GM21423 (cell line): ENCODE results near the gene SART3.
"Not testable (repeated sequence)": the region's sequence is repeated elsewhere in the genome, so short reads cannot be mapped to it uniquely, and the experiment has no call there.

Experiments
- ATAC-seq: cut with Tn5 transposase; IDR thresholded peaks from one replicate; pipeline ENCODE4 v1.9.1; 2021; ENCODE audit warnings: mild to moderate bottlenecking, moderate library complexity; ENCODE audit not compliant: unreplicated experiment

Gene SART3

DNA sequence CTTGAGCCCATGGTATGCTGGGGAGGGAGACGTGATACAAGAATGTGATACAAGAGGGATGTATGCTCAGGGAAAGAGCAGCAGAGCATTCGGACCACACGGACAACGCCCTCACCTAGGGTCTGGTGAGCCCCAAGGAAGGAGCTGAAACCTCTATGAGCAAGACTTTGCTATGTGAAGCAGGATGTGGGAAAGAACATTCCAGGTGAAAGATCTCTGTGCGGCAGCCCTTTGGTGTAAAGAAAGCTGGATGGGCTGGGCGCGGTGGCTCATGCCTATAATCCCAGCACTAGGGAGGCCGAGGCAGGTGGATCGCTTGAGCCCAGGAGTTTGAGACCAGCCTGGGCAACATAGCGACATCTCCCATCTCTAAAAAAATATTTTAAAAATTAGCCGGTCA is 62.8 kb downstream of the SART3 start:
- ATAC-seq, result no peak

DNA sequence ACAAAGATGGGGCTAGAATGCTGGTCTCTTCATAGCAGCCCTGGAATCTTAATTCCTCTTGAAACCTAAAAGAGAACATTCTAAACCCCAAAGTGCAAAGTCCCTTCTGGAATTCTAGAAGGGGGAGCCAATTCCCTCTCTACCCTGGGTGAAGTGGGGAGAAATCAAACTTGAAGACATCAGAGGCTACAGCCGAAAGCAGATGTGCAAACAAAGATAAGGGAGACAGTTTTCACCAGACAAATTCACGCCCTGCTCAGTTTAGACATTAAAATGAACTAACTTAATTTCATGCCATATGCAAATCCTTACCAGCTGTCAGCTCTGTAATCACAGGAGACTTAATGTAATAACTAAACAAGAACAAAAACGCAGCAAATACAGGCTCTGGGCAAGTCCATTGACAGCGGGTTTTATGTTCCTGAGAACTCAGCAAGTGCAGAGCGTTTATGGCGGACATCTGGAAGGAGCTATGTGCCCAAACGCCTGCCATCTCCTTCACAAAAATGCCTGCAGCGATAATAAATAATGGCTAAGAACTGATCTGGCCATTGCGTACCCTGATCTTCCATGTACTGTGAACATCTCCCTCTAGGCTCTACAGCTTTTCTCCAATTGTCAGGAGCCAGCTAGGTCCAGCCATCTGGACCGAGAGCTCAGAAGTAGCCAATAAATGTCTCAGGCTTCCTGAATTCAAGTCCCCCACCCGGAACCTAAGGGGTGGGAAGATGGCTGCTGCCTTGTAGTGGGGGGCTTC is 65.0 kb downstream of the SART3 start:
- ATAC-seq, result no peak

DNA sequence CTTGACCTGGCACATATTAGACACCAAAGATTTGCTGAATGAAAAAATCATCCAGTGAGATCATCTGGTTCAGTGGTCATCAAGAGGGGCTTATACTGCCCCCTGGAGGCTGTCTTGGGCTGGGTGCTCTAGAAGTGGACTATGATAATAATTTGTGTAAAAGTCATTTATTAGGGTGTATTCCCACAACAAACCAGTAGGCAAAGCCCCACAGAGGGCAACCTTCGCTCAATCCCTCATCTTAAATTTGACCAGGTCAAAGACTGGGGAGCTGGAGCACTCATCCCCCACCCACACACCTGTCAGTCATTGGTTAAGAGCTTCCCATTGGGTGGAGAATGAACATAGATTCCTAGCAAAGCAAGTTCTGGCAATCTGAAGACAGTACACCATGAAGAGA is 65.9 kb downstream of the SART3 start:
- ATAC-seq, result no peak

DNA sequence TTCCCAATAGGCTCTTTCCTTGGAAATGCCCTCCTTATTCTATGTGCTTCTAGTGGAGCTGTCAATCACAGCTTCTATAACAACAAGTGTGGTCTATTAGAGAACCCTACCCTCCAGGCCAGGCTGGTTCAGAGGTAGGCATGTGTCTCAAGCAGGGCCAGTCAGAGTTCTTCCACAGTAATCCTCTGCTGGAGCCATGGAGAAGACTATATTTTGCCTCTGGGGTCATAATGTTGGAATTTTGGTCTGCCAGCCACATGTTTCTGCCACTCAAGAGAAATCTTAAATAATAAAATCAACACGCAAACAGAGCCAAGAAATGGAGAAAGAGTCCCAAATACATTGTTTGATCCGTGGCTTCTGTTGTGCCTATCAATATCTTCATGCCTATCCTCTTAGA is 69.7 kb downstream of the SART3 start:
- no peak for ATAC-seq

DNA sequence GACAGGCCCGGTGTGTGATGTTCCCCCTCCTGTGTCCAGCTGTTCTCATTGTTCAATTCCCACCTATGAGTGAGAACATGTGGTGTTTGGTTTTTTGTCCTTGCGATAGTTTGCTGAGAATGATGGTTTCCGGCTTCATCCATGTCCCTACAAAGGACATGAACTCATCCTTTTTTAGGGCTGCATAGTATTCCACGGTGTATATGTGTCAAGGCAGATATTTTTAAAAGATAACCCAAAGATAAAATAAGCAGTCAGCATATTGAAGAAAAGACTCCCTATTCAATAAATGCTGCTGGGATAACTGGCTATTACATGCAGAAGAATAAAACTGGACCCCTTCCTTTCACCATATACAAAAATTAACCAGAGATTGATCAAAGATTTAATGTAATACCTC is 73.9 kb downstream of the SART3 start:
- not testable (repeated sequence) for ATAC-seq

DNA sequence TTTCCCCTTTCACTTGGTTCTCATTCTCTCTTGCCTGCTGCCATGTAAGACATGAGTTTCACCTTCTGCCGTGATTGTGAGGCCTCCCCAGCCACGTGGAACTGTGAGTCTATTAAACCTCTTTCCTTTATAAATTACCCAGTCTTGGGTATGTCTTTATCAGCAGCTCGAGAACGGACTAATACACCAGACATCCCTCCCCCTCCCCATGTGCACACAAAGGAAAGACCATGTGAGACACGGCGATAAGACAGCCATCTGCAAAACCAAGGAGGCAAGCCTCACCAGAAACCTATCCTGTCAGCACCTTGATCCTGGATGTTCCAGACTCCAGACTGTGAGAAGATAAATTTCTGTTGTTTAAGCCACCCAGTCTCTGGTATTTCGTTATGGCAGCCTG is 75.6 kb downstream of the SART3 start:
- ATAC-seq, result not testable (repeated sequence)

DNA sequence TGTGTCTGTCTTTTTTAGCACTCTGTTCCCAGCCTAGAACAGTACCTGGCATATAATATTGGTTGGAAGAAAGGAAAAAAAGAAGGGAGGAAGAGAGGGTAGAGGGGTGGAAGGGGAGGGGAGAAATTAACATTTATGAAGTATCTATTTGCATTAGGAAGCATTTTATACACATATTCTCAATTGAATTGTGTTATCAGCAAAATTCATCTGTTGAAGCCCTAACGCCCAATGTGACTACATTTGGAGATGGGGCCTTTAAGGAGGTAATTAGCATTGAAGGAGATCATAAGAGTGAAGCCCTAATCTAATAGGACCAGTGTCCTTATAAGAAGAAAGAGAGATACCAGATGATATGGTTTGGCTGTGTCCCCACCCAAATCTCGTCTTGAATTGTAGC is 76.1 kb downstream of the SART3 start:
- no peak for ATAC-seq

DNA sequence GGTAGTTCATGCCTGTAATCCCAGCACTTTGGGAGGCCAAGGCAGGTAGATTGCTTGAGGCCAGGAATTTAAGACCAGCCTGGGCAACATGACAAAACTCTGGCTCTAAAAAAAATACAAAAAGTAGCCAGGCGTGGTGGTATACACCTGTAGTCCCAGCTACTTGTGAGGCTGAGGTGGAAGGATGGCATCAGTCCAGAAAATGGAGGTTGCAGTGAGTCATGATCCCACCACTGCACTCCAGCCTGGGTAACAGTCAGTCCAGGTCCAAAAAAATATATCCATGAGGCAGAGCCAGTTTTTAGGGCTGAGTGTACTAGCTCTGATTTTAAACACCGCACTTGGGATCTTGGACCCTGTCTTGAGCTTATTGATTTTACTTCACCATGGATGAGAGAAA is 76.5 kb downstream of the SART3 start:
- ATAC-seq, result no peak

DNA sequence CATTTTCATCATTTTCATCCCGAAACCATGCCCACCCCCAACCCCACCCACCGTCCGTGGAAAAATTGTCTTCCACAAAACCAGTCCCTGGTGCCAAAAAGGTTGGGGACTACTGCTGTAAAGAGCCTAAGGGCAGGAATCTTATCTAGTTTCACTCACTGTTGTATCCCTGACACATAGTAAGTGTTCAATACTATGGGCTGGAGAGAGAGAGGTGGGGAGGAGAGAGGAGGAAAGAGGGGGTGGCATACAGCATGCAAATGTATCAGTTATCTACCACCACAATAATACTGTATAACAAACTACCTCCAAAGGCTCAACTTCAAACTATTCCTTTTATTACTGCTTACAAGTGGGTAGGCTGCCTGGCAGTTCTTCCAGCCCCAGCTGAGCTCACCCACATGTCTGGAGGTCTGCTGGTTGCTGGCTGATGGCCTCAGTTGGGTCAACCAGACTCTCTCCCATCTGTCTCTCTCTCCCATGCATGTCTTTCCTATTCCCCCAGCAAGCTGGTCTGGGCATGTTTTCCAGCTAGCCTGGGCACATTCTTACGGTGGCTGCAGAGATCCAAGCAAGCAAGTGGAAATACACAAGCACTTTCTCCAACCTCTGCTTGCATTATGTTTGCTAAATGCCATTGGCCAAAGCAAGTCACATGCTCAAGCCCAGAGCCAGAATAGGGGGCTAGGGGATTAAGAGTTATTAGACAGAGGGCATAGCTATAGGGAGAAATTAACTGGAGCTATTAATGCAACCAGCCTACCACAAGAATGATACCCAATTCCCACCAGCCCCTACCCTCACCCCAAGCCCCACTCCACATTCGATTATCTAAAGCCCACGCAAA is 77.5 kb downstream of the SART3 start:
- no peak for ATAC-seq

DNA sequence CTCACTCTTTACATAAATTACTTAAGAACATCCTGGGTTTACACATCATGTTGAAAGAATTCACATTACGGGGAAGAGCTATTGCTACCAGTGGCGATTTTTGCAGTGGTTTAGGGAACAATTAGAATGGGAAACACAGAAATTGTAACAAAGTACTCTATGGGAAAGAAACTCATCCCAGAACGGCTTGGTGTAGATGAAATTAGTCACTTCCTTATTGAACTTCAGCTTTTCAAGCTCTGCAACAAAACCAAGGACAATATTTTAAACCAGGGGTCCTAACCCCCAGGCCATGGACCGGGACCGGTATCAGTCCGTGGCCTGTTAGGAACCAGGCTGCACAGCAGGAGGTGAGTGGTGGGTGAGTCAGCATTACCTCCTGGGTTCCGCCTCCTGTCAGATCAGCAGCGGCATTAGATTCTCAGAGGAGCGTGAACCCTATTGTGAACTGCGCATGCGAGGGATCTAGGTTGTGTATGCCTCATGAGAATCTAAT is 78.2 kb downstream of the SART3 start:
- no peak for ATAC-seq

DNA sequence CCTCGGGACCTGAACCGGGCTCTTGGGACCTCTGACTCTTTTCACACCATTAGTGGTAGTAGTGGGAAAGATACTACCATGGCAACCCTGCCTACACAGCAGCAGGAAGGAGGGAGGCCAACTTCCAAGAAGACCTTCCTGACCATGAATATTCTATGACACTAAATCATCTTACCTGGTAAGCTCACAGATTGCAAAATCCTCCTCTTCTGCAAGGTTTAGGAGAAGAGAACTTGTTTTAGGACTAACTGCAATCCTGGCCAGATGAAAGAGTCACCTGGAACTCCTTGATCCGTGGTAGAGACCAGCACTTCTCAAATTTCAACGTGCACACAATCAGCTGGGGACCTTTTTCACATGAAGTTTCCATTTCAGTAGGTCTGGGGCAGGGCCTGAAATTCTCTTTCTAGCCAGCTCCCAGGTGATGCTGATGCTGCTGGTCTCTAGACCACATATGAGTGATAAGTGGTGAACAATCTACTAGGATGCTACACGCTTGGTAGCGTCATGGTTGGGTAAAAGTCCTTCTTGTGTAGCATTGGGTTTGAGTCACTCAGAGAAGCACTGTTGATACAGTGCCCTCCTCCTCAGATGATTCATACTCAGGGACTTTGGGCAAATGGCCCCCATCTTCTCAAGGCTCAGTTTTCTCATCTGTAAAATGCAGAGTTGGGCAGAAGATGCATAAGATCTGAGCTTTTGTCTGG is 81.5 kb downstream of the SART3 start:
- ATAC-seq, result no peak

DNA sequence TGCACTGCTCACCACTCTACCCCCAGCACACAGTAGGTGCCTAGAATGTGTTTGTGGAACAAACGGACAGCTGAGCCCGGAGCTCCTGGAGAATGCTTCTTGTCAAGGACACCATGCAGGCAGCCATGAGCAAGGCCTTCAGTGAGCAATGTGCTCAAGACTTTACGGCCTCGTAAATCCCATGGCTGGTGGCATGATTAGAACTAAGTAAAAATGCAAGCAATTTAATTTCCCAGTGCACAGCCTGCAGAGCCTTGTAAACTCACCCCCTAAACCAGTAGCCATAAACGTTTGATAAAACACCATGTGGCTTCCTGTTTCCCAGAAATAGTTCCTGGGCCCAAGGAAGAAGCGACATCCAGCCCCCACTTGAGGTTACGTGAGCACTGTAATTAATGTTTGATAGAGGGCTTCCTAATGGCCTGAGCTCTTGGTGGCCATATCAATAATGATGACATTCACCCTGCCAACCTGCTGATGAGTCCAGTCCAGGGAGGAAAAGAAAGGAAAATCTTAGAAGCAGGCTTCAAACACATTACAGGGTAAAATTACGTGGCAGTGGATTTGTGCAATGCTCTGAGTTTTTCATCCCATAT is 82.3 kb downstream of the SART3 start:
- no peak for ATAC-seq

DNA sequence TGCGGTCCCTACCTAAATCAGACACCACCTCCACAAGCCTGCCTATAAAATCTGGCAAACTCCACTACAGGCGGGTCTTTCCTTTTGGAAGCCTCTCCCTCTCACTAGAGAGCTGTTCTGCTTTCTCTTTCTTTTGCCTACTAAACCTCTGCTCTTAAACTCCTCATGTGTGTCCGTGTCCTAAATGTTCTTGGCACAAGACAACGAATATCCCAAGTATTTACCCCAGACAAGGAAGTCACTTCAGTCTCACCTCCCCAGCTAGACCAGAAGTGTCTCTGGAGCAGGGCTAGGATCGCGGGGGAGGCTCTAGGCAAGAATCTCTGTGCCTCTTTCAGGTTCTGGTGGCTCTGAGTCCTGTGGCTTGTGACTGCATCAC is 83.1 kb downstream of the SART3 start:
- no peak for ATAC-seq

DNA sequence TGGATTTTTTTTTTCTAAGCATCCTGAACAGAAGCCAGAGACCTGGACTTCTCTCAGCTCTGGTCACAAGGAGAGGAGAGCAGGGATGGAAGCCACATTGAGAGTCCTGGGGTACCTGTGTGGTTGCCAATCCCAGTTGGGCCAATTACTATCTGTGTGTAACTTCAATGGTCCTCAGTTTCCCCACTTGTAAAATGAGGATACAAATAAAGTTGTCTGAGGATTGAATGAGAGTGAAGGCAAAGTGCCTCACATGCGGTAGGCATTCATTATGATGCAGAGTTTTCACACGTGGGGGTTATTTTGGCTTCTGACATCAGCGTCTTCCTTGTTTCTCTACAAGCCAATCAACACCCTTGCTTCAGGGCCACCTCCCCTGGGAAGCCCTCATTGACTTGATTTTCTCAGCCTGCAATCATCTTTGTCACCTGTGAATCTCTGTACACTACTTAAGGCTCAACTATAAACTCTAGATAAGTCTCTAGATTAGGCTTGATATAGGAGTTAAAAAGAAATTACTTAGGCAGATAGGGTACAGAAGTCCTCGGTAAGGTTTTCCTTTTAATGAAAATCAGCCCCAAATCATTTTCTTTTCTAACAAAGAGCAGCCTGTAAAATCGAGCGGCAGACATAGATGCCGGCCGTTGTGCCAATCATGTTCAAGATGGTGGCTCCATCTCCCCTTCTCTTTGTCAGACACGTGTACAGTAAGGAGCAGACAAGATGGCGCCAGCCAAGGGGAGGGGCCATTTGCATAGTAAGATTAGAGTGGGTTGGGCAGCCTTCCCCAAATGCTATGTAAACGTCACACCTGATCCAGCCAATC is 83.7 kb downstream of the SART3 start:
- no peak for ATAC-seq

DNA sequence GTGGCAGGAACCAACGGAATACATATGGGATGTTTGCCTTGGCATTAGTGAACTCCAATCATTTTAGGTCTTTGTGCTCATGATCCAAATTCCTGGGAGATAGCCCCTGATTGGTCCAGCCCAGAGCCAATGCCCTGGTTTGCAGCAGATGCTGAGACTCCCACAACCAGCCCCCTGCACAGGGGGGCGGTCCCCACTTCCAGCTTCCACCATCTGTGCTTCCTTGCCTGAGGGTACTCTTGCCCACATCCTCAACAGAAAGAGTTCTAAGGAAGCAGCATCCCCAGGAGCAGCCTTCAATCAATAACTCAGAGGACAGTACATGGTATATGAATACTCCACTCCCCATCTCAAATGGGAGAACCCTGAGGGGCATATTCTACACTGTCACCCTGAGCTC is 85.6 kb downstream of the SART3 start:
- ATAC-seq, result no peak

DNA sequence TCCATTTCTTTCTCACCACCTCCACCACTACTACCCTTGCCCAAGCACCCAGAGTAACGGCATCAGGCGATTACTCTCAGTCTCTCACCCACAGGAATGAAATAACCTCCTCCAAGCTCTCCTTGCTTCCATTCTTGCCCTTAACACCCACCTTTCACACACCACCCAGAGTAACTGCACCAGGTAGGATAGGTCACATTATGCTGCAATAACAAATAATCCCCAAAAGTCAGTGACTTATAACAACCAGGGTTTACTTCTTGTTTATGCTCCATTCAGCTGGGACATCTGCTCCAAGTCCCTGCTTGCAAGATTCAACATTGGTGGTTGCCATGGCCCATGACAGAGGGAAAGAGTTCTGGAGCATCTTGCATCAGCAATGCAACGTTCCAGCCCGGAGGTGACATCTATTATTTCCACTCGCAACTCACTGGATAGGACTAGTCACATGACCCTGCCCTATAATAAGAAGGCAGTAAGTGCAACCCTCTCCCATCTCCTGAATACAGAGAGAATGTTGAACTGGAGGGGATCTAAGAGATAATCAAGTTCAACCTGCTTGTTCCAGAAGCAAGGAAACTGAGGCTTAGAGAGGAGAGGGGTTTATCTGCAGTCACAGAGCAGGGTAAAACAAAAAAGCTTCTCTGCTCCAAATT is 87.4 kb downstream of the SART3 start:
- ATAC-seq, result no peak
